IMR-90 (cell line): ENCODE data around the gene TENT4B. TPM values are rescaled to one million over a fixed set of nuclear protein-coding genes. Genes with fewer than 3 reads are reported as not detected.

Experiments
- ATAC-seq: fragments of 200-7000 bp; cut with Tn5 transposase; 2 replicates; pipeline ENCODE4 v1.9.1; 2020; ENCODE audit warnings: low read depth, mild to moderate bottlenecking, moderate library complexity
- BruUV-seq: library from RNA; stranded (reverse); fragments of 400-500 nt; replicated peaks from 2 replicates; lab custom pipeline; 2021; lab: Mats Ljungman, UMichigan
- CTCF ChIA-PET: fragments of 300-600 bp; formaldehyde crosslinking; extraction: SDS; loops from one replicate; lab custom pipeline; 2021; ENCODE audit warnings: antibody characterized with exemption; lab: Yijun Ruan, JAX
- POLR2A ChIA-PET: fragments of 300-600 bp; sonication (Branson Sonifier 250); formaldehyde crosslinking; loops from one replicate; lab custom pipeline; 2022; ENCODE audit warnings: antibody characterized with exemption; ENCODE audit not compliant: unreplicated experiment; lab: Charles Lee
- DNase-seq: peaks from one replicate; pipeline ENCODE4 v3.0.0; 2013
- H2AFZ ChIP-seq: replicated peaks from 2 replicates; pipeline ENCODE3; 2013; ENCODE audit warnings: low read length, mild to moderate bottlenecking; ENCODE audit not compliant: poor library complexity
- H2AK5ac ChIP-seq: 2 replicates; pipeline ENCODE4 v1.6.1; 2013; ENCODE audit warnings: low read depth, low read length, inconsistent platforms
- H2AK9ac ChIP-seq: replicated peaks from 2 replicates; pipeline ENCODE3; 2013; ENCODE audit warnings: mild to moderate bottlenecking, low read depth, low read length, moderate library complexity; ENCODE audit not compliant: poor library complexity
- H2BK120ac ChIP-seq: 2 replicates; pipeline ENCODE4 v1.6.1; 2013; ENCODE audit warnings: low read depth, low read length, inconsistent platforms
- H2BK15ac ChIP-seq: 3 replicates; pipeline ENCODE4 v1.6.1; 2013; ENCODE audit warnings: low read depth, low read length, inconsistent platforms
- H2BK20ac ChIP-seq: 2 replicates; pipeline ENCODE4 v1.6.1; 2013; ENCODE audit warnings: low read depth, mild to moderate bottlenecking, inconsistent platforms, low read length, moderate library complexity
- H2BK5ac ChIP-seq: 2 replicates; pipeline ENCODE4 v1.6.1; 2013; ENCODE audit warnings: mild to moderate bottlenecking, low read depth, low read length, inconsistent platforms; ENCODE audit not compliant: poor library complexity, severe bottlenecking
- H3K14ac ChIP-seq: replicated peaks from 2 replicates; pipeline ENCODE4 v1.6.1; 2013; ENCODE audit warnings: low read depth, low read length, inconsistent platforms
- H3K18ac ChIP-seq: 2 replicates; pipeline ENCODE4 v1.6.1; 2013; ENCODE audit warnings: low read depth, low read length, control low read depth
- H3K23ac ChIP-seq: 2 replicates; pipeline ENCODE4 v1.6.1; 2013; ENCODE audit warnings: low read depth, low read length, inconsistent platforms
- H3K27ac ChIP-seq: 2 replicates; pipeline ENCODE4 v1.5.1; 2013; ENCODE audit warnings: mild to moderate bottlenecking, control low read depth, low read length; ENCODE audit not compliant: insufficient read depth
- H3K27me3 ChIP-seq: 2 replicates; pipeline ENCODE4 v1.6.1; 2013; ENCODE audit warnings: low read length; ENCODE audit not compliant: control insufficient read depth, insufficient read depth
- H3K36me3 ChIP-seq: 2 replicates; pipeline ENCODE4 v1.6.1; 2013; ENCODE audit warnings: low read length, mixed read lengths; ENCODE audit not compliant: control insufficient read depth, insufficient read depth
- H3K4ac ChIP-seq: 2 replicates; pipeline ENCODE4 v1.6.1; 2013; ENCODE audit warnings: low read depth, low read length, inconsistent platforms
- H3K4me1 ChIP-seq: 2 replicates; pipeline ENCODE4 v1.6.1; 2013; ENCODE audit warnings: low read length, mixed read lengths; ENCODE audit not compliant: control insufficient read depth, insufficient read depth
- H3K4me2 ChIP-seq: 2 replicates; pipeline ENCODE4 v1.6.1; 2013; ENCODE audit warnings: low read depth, mild to moderate bottlenecking, control low read depth, low read length, moderate library complexity
- H3K4me3 ChIP-seq: 2 replicates; pipeline ENCODE4 v1.5.1; 2013; ENCODE audit warnings: low read depth, mild to moderate bottlenecking, control low read depth, low read length, moderate library complexity; ENCODE audit not compliant: insufficient read depth
- H3K56ac ChIP-seq: 2 replicates; pipeline ENCODE4 v1.6.1; 2013; ENCODE audit warnings: low read length, inconsistent platforms; ENCODE audit not compliant: insufficient read depth; ENCODE audit errors: extremely low read depth
- H3K79me1 ChIP-seq, 2 experiments: 2 replicates each; pipeline ENCODE4 v1.6.1; 2013; ENCODE audit warnings: low read length in 2 of 2, inconsistent platforms in 1 of 2, low read depth in 1 of 2
- H3K9ac ChIP-seq: 2 replicates; pipeline ENCODE4 v1.6.1; 2013; ENCODE audit warnings: low read depth, low read length, control low read depth
- H3K9me1 ChIP-seq: 2 replicates; pipeline ENCODE4 v1.6.1; 2013; ENCODE audit warnings: low read length, inconsistent platforms; ENCODE audit not compliant: insufficient read depth
- H3K9me3 ChIP-seq: 2 replicates; pipeline ENCODE4 v1.6.1; 2013; ENCODE audit warnings: low read length; ENCODE audit not compliant: control insufficient read depth, insufficient read depth
- H4K20me1 ChIP-seq: 2 replicates; pipeline ENCODE4 v1.6.1; 2013; ENCODE audit warnings: low read length, inconsistent platforms; ENCODE audit not compliant: insufficient read depth
- H4K5ac ChIP-seq: 2 replicates; pipeline ENCODE4 v1.6.1; 2013; ENCODE audit warnings: mild to moderate bottlenecking, low read depth, low read length, control low read depth
- H4K8ac ChIP-seq, 2 experiments: 2 replicates each; pipeline ENCODE4 v1.6.1; 2013; ENCODE audit warnings: low read depth in 2 of 2, low read length in 2 of 2, control low read depth in 1 of 2, inconsistent platforms in 1 of 2
- H4K91ac ChIP-seq: 2 replicates; pipeline ENCODE4 v1.6.1; 2013; ENCODE audit warnings: low read depth, low read length, inconsistent platforms; ENCODE audit not compliant: insufficient read depth
- BHLHE40 ChIP-seq: fragments of 150-350 bp; IDR thresholded peaks from 2 replicates; pipeline ENCODE4 v1.6.1; 2016; ENCODE audit warnings: mild to moderate bottlenecking, low read depth, low read length
- CTCF ChIP-seq: conservative IDR thresholded peaks from 2 replicates; pipeline ENCODE4 v1.5.1; 2012; ENCODE audit warnings: mild to moderate bottlenecking, low read depth, low read length, improper control_type of control experiment
- FOS ChIP-seq: fragments of 150-350 bp; IDR thresholded peaks from 2 replicates; pipeline ENCODE4 v1.6.1; 2016; ENCODE audit warnings: low read depth, low read length
- MAZ ChIP-seq: IDR thresholded peaks from 2 replicates; pipeline ENCODE4 v1.6.1; 2012; ENCODE audit warnings: low read depth, mild to moderate bottlenecking, low read length, improper control_type of control experiment, moderate library complexity, borderline replicate concordance
- MXI1 ChIP-seq: IDR thresholded peaks from 2 replicates; pipeline ENCODE4 v1.6.1; 2012; ENCODE audit warnings: low read depth, mild to moderate bottlenecking, low read length, moderate library complexity, borderline replicate concordance
- NFE2L2 ChIP-seq: fragments of 150-350 bp; IDR thresholded peaks from 2 replicates; pipeline ENCODE4 v1.6.1; 2016; ENCODE audit warnings: low read depth, mild to moderate bottlenecking, low read length
- POLR2A ChIP-seq: IDR thresholded peaks from 2 replicates; pipeline ENCODE4 v1.6.1; 2012; ENCODE audit warnings: mild to moderate bottlenecking, low read depth, low read length
- RAD21 ChIP-seq: IDR thresholded peaks from 2 replicates; pipeline ENCODE4 v1.6.1; 2012; ENCODE audit warnings: low read length, improper control_type of control experiment
- RCOR1 ChIP-seq: IDR thresholded peaks from 2 replicates; pipeline ENCODE4 v1.6.1; 2012; ENCODE audit warnings: mild to moderate bottlenecking, low read length, improper control_type of control experiment; ENCODE audit not compliant: insufficient replicate concordance
- RFX5 ChIP-seq: IDR thresholded peaks from 2 replicates; pipeline ENCODE4 v1.8.0; 2012; ENCODE audit warnings: low read depth, mild to moderate bottlenecking, low read length, moderate library complexity
- WGBS, 2 experiments: methylation state at CpG; one replicate each; pipeline versions ENCODE4 v1.1.5 to v1.1.7; 2013; ENCODE audit warnings: missing lambda C conversion rate in 2 of 2; ENCODE audit not compliant: insufficient read length in 1 of 2; ENCODE audit errors: extremely low coverage in 2 of 2; 5-methylcytosine and 5-hydroxymethylcytosine counted together
- dilution Hi-C: fragments of 300-500 bp; cut with HindIII; formaldehyde crosslinking; loops from one replicate; pipeline ENCODE4 v1.14.3; 2018; ENCODE audit warnings: low sequenced_read_pairs; ENCODE audit not compliant: unreplicated experiment
- in situ Hi-C: fragments of 300-500 bp; cut with MboI; formaldehyde crosslinking; loops from 3 replicates; pipeline ENCODE4 v1.14.3; 2019; ENCODE audit warnings: low sequenced_read_pairs, inconsistent platforms, mixed read lengths
- intact Hi-C: fragments of 100-400 bp; cut with micrococcal nuclease; formaldehyde crosslinking; loops from 2 replicates; pipeline ENCODE4 v1.10.0; 2022
- polyA plus RNA-seq, 3 experiments: library from polyadenylated mRNA; depleted of rRNA; stranded (reverse); fragments of >200 nt; gene quantifications; 2 replicates each; pipeline ENCODE4 v1.2.3, GENCODE V29; 2012; ENCODE audit warnings: low replicate concordance in 1 of 3
- total RNA-seq: library from RNA; depleted of rRNA; stranded (reverse); fragments of >200 nt; gene quantifications from 2 replicates; pipeline ENCODE4 v1.2.3, GENCODE V29; 2012
- TF ChIP-seq, protein P1 (sequence below): fragments of 150-350 bp; IDR thresholded peaks from 2 replicates; pipeline ENCODE4 v1.6.1; 2017; ENCODE audit warnings: mild to moderate bottlenecking, antibody characterized with exemption, low read length, low read depth

TENT4B gene
- total and polyA plus RNA-seq, 2 of the 4 experiments (the other 2 are of a cell fraction) = 4.1 to 7.0 TPM

- intact Hi-C loops (no loop called here), in situ Hi-C loops (loop anchor here (10.0 kb wide), 1 partner anchor 63 kb away; no protein-coding TSS in a partner anchor), dilution Hi-C loops (no loop called here)
- Histone ChIP-seq H4K5ac (no peak overlapping the region), H3K79me1 (no peaks in the 10 kb centered on the region), H3K9me3 (no peaks in the 10 kb centered on the region), H3K4me2 (no peak overlapping the region), H2BK5ac (no peak overlapping the region), H2BK15ac (no peak overlapping the region), H2AK9ac (no peak overlapping the region), H3K27ac (no peak overlapping the region), H3K9me1 (no peaks in the 10 kb centered on the region), H2BK20ac (no peak overlapping the region), H3K4me3 (no peak overlapping the region), H3K18ac (no peak overlapping the region), H3K4me1 (no peaks in the 10 kb centered on the region), H3K14ac (no peak overlapping the region), H3K36me3 (no peaks in the 10 kb centered on the region), H4K91ac (no peak overlapping the region), H3K4ac (no peak overlapping the region), H2AFZ (no peak overlapping the region), H3K27me3 (peaks cover 3% of the 10 kb centered on the region), H3K56ac (no peak overlapping the region), H3K9ac (no peak overlapping the region), H2BK120ac (no peak overlapping the region), H4K8ac (no peak overlapping the region), H2AK5ac (no peak overlapping the region), H4K20me1 (no peaks in the 10 kb centered on the region), H3K23ac (no peak overlapping the region)
- 59% methylated on average over 8 of the region's 14 CpGs; no CpG with 5 or more reads in 1 of the 2 experiments for WGBS, 2 experiments
- CTCF ChIA-PET = interaction anchor here (0.9 kb wide), 1 partner anchor 97 kb away, joined by 3 read pairs; the partner anchor contains the start of gene CNEP1R1
- DNase-seq = no peak
- no peak for TF ChIP-seq MXI1
- TF ChIP-seq NFE2L2 = no peak
- no peak for TF ChIP-seq BHLHE40
- TF ChIP-seq RCOR1 = no peak
- no peak for TF ChIP-seq FOS
- TF ChIP-seq CTCF = no peak
- TF ChIP-seq RAD21 = no peak
- no peak for TF ChIP-seq MAZ
- TF ChIP-seq POLR2A = no peak
- TF ChIP-seq, protein P1, sequence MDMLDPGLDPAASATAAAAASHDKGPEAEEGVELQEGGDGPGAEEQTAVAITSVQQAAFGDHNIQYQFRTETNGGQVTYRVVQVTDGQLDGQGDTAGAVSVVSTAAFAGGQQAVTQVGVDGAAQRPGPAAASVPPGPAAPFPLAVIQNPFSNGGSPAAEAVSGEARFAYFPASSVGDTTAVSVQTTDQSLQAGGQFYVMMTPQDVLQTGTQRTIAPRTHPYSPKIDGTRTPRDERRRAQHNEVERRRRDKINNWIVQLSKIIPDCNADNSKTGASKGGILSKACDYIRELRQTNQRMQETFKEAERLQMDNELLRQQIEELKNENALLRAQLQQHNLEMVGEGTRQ = no peak
- no peak for TF ChIP-seq RFX5
- POLR2A ChIA-PET = no interaction called here
- no TSS peak for BruUV-seq
- no peak for ATAC-seq
These were observed 31.2 kb upstream of the TENT4B start for GRCh38 chr16:50121721-50122445.
